ENCODE results near the gene WFS1.

WFS1 gene

DNA sequence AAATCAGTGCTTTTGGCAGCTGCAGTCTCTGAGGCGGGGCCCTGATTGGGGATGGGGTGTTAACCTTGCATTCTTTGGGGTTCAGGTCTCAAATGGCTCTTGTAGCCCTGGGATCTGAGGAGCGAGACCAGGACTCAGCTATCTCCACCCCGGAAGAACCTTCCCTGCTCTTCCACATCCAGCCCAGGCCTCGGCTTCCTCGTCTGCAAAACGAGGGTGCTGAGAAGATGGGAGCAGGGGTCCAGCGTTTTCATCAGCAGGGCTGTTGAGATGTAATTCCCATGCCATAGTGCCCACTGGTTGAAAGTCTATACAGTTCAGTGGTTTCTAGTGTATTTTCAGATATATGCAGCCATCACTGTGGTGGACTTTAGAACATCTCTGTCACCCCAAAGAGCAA lies 34.6 kb upstream of the WFS1 start:
- no peak for DNase-seq

DNA sequence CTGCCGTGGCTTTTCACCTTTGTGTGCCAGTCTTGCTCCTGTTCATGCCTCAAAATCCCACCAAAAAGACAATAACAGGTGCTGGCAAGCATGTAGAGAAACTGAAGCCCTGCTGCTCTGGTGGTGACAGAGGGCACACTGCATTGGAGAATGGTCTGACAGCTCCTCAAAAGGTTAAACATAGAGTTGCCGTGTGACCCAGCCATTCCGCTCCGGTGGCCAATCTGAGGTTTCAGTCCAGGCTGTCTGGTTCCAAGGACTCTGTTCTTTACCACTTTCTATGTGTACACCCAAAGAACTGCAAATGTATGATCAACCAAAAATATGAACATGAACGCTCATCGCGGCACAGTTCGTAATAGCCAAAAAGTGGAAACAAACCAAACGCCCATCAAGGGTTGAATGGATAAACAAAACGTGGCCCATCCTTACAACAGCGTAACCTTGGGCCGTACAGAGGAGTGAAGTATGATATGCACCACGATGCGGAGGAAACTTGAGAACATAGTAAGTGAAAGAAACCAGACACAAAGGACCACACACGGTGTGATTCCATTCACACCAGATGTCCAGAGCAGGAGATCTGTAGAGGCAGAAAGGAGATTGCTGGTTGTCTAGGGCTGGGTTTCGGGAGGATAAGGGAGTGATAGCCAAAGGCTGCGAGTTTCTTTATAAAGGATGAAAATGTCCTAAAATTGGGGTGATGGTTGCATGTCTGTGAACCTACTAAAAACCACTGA lies 33.6 kb upstream of the WFS1 start:
- DNase-seq: no peak

DNA sequence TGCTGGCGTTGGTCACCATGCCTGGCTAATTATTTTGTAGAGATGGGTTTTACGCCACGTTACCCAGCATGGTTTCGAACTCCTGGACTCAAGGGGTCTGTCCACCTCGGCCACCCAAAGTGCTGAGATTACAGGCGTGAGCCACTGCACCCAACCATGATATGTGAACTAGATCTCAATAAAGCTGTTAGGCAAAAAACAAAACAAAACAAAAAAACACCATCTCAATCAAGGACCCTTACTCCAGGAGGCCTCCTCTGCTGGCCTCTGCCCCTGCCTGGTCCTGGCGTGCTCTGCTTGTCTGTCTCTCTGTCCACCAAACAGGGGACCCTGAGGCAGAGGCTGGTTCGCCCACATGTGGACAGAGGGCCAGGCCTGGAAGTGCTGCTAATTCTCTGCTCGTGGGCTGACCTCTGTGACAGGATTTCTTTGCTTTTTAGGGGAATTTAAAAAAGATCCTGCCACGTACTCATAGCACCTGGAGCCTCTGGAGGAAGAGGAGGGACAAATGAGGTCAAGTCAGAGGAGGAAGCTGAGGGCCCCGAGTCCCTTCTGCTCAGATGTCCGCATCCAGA lies 32.7 kb upstream of the WFS1 start:
- no peak for DNase-seq

DNA sequence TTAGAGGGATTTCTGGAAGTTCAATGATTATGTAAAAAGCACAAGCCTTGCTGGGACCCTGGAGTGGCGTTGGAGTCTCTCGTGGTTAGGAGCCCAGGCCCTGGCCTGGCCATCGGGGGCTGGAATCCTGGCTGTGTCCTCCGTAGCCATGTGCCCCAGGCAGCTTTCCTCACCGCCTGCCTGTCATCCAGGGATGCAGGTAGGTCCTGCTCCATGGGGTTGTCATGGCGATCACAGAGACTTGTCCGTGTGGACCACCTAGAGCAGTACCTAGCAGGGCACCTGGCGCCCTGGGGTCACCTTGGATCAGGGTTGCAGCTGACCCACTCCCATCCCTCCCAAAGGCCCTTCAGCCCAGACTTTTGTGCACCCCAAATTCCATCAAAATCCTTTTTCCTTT lies 30.2 kb upstream of the WFS1 start:
- no peak for DNase-seq

DNA sequence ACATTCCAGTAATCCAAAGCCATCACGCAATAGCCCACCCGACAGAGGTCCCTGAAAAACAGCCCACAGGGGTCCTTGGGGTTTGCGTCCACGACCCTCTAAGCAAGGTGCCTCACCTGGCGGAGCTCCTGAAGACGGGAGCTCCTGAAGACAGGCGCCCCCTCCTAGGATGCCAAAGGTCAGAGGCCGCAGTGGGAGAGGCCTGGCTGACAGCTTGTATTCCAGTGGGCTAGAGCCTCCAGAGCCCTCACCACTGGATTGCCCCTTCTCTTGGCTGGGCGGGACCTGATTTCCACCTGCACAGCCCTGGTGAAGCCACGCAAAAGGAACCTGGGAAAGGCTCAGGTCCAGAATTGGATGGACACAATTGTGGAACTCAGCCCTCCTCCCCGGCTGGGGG lies 29.7 kb upstream of the WFS1 start:
- DNase-seq: no peak

DNA sequence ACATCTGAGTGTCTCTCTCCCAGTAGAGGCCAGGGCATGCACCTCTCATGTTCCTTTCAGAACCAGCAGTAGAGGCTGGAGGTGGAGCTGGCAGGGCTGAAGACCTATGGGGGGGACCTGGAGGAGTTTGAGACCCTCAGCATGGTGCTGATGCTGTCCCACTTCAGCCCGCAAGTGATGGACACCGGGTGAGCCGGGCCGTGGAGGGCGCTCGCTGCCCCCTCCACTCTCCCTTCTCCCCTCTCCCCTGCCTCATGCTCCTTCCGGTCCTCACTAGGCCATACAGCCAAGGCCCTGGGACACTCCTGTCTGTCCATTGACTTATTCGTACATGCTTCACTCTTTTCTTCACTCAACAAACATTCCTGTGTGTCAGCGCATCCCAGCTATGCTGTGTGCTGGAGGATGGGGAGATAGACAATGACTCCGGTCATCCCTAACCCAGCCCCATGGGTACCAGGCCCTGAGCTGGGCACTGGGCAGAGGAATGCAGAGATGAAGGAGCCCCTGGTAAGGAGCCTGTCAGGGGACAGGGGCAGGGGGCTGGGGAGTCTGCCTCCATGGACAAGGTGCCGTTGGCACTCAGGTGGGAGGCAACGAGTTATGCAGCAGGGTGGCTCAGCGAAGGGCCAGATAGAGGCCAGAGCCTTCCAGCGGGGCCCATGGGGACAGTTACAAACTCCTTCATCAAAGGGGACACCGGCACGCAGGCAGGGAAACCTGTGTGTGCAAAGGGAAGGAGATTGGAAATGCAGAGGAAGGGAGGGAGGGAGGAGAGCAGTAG lies 28.4 kb upstream of the WFS1 start:
- DNase-seq: no peak

DNA sequence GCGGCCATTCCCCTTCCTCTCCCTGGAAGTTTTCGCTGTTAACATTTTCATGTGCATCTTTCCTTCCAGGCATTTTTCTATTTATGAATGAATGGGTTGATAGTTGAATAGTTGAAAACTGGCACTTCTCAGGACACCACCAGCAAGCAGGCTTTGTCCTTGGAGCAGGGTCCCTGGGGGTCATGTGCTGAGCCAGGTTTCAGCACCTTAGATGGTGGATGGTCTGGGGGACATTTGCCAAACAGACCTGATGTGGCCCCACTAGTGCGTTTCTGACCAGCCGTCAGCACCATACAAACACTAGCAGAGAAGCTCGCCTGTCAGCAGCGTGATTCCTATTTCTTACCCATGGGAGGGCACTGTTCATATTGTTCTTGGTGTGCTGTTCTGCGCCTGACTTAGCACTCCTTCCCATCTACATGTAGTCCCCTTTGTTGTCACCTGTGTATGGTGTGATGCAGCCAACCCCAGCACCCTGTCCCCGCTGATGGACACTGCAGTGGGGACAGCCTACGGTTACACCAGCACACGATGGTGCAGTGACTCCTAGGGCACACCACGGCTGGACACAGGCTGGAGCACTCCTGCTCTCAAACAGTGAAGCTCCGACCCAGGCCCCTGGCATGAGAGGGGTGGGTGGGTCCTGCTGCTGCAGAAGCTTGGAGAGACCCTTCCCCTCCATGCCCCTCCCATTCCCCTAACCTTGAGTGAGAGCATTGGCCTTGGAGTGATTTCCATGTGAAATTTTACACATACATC lies 27.2 kb upstream of the WFS1 start:
- no peak for DNase-seq

DNA sequence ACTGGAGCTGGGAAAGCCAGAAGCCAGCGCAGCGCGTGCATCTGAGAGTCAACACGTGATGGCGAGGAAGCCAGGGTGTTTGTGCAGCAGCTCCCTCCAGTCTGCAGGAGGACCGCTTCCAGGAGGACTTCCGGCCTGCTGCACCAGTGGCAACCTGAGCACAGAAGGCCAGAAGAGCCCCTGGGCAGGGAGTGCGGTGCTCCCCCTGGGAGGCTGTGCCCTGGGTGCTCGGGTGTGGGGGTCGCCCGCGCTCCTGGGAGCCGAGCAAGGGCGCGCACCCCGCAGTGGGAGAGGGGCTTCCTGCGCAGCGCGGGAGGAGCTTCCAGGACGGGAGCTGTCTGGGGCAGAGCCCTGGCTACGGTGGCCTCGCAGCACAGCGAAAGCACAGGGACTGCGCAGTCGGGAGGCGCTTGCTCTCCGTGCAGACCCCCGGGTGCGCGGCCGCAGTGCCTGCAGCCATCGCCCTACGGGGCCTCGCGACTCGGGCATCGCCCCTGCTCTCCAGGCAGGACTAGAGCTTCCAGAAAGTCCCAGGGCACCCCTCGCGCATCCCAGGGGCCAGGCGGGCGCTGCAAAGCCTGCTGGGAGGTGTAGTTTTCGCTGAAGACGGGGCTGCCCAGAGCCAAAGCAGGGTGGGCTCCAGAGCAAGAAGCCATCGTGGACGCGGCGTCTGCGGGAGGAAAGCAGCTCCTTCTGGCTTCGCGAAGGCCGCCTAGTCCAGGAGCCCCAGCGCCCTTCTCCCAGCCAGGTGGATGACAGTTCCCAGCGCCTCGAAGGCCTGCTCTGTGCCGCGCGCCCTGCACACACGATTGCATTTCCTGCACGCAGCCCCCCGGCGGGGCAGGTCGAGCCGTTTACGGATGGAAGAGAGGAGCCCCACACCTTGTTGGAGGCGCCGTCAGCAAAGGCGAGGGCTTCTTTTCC lies 24.1 kb upstream of the WFS1 start:
- DNase-seq: no peak

DNA sequence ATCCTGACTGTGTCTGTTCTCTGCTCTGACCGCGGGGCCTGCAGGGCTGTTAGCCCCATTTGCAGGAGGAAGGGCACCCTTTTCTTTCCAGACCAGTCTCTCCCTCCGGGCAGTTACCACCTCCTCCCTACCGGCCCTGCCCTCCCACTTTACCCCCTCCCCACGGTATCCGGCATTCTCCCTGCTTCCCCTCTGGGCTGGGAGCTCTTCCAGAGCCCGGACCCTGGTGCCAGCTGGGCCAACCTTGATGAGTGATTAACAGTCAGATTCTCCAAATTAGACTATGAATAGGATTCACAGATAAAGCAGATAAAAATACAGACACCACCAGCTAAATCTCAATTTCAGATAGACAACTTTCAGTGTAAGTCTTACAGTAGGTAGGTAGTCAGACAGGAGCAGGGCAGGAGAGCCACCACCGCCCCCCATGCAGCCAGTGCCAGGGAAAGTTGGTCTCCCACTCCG lies 23.4 kb upstream of the WFS1 start:
- no peak for DNase-seq

DNA sequence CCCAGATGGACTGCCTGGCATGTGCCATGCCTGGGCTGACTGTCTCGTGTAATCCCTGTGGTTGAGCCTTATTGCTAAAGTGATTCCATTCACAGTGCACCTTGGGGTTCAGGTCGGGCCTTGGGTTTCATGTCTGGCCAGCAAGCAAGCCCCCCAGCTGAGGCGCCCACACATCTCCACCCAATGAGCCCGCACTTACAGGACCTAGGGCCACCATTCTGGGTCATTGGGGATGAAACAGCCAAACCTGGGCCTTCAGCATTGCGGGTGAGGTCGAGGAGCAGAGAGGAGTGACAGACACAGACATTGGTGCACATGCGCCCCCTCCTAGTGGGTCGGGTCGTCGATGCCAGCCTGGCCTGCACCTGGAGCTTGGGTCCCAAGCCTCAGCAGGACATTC lies 21.3 kb upstream of the WFS1 start:
- DNase-seq: no peak

DNA sequence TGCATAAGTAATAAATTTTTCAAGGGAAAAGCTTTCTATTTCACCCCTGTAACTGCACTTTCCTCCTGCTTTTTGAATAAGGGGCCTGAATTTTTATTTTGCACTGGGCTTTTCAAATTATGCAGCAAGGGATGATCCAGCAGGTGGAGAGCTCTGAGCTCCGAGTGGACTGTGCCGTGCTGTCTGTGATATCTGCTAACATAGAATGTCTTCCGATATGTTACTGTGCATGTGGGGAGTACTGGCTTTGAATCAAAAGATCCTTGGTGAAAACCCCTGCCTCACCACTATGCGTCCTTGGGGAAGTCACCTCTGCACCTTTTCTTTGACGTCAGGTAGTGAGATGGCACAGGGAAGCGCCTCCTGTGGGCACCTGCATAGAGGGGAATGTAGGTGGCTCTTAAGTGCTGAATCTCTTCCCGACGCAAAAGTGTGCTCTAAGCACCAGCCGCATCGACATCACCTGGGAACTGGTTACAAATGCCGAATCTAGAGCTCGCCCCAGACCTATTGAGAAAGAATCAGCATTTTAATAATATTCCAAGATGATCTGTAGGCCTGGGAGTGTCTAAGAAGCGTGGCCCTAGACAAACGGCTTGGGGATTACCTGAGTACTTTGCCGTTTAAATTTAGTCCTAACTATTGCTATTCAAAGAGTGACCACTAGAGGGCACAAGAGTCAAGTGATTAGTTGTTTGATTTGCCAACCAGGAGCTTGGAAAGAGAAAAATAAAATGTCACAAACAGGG lies 19.2 kb upstream of the WFS1 start:
- peak; percentile 77 for DNase-seq

DNA sequence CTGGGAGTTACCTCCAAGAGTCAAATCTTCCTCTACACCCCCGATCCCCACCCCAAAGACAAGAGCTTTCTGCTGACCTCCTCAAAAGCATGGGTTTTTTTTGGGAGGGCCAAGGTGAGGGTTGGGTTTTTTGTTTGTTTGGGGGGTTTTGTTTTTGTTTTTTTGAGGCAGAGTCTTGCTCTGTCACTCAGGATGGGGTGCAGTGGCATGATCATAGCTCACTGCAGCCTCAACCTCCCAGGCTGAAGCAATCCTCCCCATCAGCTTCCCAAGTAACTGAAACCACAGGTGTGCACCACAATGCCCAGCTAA lies 18.7 kb upstream of the WFS1 start:
- no peak for DNase-seq

DNA sequence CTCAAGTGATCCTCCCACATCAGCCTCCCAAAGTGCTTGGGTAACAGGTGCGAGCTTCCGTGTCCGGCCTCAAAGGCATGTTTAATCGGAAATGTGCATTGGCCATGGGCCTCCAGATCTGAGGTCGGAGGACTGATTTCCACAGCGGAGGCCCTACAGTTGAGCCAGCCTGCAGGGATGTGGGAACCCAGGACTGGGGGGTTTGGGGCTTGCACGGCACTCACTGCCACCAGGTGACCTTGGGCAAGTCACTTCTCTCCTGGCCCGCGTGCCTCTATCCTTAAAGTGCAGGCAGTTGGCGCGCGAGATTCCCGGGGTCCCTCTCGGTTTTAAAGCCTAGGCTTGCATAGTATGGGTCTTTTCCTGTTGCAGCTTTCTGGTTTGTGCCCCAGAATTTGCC lies 18.3 kb upstream of the WFS1 start:
- no peak for DNase-seq

DNA sequence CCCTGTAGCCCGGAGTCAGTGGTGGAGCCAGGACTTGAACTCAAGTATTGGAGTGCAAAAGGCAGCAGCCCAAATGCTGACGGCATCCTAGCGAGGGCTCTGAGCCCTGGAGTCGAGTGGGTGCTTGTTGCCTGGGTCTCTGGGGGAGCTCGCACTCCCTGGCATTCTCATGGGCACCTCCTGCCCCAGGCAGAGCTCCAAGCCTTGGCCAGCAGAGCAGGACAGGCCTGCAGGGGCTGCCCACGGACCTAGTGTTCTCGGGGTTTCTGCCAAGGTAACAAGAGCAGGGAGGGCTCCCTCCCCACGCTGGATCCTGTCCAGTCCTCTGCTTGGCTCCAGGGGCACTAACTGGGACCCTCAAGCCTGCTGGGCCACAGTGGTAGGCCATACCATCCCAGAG lies 17.6 kb upstream of the WFS1 start:
- DNase-seq: no peak

DNA sequence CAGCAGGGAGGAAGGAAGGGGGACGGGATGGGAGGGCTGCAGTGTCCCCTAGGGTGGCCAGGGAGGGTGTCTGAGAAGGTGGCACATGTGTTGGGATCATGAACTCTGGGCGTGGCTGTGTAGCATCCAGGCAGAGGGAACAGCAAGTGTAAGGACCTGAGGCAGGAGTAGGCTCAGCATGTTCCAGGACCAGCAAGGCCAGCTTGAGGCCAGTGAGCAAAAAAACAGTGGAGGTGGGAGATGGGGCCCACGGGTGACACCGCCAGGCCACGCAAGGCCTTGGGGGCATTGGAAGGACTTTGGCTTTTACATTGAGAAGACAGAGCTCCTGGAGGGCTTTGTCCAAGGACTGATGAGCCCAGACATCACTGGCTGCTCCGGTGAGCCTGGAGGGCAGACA lies 16.5 kb upstream of the WFS1 start:
- DNase-seq: no peak

DNA sequence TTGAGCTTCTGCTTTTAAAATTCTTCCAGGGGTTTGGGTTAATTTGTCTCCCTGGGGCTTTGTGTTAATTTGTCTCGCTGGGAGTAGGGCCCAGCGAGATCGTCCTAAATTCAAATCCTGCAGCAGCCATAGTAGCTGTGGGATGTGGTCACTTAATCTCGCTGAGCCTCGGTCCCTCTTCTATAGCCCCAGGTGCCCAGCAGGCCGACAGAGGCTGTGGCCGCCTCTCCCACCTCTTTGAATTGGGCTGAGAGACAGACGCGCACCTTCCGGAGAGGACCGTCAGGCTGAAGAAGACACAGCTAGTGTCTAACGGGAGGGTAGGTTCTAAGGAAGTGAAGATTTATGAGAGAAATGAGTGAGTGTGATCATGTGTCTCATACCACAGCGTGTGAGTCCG lies 15.7 kb upstream of the WFS1 start:
- no peak for DNase-seq

DNA sequence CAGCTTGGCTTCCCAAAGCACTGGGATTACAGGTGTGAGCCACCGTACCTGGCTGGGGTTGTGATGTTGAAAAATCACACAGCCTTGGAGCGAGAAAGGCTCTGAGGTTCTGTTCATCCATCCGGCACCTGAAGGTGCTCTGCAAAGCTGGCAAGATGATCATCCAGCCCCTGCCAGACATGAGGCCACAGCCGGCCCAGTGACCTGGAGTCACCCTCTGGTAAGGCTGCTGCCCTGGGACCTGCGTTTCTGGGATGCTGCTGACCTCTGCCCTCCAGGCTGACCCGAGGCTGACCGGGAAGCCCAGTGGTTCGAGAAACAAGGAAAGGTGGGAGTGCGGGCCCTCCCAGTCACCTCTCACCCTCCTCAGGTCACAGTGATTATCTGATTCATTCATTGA lies 13.5 kb upstream of the WFS1 start:
- DNase-seq: no peak

DNA sequence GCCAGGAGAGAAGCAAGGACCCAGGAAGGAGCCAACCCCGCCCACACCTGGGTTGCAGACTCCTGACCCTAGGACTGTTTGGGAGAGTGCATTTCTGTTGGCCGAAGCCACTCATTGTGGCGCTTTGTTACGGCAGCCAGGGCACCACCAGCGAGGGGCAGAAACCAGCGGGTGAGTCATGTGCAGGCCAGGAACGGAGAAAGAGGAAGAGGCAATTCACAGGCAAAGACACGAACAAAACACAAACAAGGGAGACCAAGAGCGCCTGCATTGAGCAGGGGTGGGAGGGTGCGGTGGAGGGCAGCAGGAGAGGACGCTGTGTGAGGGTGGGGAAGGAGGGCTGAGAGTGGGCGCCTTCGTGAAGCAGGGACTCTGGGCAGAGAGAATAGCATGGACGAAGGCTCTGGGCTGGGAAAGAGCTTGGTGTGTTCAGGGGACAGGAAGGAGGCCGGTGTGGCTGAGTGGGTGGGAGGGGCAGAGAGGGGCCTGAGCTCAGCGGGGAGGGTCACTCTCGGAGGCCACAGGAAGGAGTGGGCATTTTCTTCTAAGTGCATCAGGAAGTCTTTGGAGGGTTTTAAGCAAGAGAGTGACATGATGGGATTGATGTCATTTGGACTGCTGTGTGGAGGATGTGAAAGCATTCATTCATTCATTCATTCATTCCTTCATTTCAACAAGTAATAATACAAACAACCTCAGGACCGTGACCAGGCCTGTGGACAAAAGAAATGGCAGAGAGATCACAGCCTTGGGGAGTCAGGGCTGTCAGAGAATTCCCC lies 12.2 kb upstream of the WFS1 start:
- no peak for DNase-seq

DNA sequence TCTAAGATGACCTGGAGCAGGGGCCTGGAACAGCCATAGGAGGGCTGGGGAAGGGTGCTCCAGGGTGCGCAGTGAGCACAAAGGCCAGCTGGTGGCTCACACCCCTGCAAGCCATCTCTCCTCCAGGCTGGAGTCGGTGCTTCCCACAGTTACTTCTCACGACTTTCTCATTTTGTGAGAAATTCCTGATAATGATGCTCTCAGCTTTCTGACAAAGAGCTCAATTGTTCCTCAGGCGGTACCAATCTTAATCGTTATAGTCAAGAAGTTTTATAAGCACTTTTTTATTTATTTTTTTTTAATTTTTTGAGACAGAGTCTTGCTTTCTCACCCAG lies 11.7 kb upstream of the WFS1 start:
- no peak for DNase-seq

DNA sequence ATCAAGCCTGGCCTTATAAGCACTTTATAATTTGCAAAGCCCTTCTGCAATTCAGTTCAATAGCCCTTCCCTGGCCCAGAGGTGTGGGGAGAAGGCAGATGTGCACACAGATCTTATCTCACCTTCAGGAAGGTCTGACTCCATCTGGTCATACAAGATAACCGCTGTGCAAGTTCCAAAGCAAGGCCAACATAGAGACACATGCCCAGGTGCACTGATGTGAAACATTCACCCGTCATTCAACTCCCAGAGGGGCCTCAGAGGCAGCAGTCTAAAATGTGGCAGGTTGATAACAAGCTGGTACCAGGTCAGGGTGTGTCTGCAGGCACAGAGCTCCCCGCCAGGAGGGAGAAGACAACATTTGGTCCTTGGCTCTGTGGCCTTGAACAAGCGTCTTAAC lies 10.9 kb upstream of the WFS1 start:
- no peak for DNase-seq

DNA sequence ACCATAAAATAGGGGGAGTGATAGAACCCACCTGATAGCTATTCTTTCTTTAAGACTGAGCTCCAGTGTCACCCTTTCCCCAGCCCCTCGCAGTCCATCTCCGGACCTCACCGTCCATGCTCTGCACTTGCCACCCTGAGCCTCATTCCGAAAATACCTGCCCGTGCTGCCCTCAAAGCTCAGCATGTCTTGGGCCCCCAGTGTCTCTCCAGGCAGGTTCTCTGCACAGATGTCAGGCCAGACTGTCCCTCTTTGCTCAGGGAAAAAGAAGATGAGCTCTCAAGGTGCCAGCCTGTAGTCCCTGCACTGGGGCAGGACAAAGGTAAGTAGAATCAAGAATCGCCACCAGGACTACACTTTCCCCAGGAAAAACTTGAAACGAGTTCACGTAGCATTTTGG lies 9.8 kb upstream of the WFS1 start:
- DNase-seq: no peak

Measured in CD4-positive, alpha-beta T cell treated with Interleukin-21 for 1 hour (primary cell).